Inferior parietal cortex (tissue), 1 donor: ENCODE measurements around the gene ALKBH5.
A peak's percentile ranks its signal among the peaks of the same experiment; 100 is the strongest.

Experiments used
- DNase-seq: peaks from one replicate; pipeline ENCODE4 v3.0.0-alpha.2; 2016; ENCODE audit errors: extremely low spot score

The ALKBH5 gene

GRCh38 chr17:18183334-18184142 is at the start of gene ALKBH5:
ALKBH5 (plus strand) TSS chr17:18183828; CDS start chr17:18184244, 416 bp downstream.
- DNase-seq = peak; percentile 98

- no peak for DNase-seq
These were observed 47.3 kb upstream of the ALKBH5 start for GRCh38 chr17:18136357-18136756.

- no peak for DNase-seq
These were observed 45.4 kb upstream of the ALKBH5 start for GRCh38 chr17:18138065-18138749.

- no peak for DNase-seq
These were observed 44.5 kb upstream of the ALKBH5 start for GRCh38 chr17:18139092-18139491.

DNA sequence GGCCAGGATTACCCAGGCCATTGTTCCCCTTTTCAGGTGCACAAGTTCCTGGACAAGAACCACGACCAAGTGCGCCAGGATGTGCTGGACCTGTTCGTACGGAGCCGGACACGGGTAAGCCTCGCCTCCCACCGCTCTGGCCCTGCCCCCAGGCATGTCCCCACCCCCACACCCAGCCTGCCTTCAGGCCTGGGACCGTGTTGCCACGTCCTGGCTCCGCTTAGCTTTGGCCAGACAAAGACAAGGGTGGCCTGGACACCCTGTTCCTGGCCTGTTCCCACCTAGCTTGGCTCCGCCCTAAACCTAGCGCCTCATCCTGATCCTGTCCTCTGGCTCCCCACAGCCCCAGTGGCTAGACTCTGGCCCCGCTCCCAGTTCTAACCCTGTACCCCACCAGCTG is 44.1 kb upstream of the ALKBH5 start:
- no peak for DNase-seq

DNA sequence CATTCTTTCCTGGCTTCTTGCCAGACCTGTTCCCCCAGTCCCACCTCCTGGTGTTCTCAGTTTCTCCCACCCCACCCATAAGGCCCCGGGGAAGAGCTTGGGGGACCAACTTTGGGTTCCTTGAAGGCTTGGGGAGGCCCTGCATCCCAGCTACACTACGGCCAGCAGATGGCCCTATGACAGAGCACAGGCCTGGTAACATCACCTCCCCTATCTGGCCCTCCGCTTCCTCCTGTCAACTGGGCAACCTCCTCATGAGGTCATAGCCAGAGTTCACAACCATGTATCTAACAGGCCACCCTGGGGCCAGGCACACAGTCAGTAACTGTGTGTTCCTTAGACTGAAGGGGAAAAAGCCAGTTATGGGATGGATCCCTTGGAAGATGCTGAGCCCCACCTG is 43.7 kb upstream of the ALKBH5 start:
- no peak for DNase-seq

DNA sequence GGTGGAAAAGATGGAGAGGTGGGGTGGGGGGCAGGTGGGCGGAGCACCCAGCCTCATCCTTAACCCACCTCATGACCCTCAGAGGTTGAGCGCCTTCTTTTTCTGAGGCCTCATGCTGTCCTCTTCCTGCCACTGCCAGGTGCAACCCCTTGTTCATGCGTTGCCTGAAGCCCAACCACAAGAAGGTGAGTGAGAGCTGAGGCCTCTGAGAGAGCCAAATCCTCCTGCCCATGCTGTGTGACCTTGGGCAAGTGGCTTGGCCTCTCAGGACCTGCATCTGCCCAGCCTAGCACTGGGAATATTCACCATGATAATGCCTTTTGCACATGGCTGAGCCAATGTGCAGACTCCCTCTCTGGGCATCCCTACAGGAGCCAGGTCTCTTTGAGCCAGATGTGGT is 43.0 kb upstream of the ALKBH5 start:
- no peak for DNase-seq

DNA sequence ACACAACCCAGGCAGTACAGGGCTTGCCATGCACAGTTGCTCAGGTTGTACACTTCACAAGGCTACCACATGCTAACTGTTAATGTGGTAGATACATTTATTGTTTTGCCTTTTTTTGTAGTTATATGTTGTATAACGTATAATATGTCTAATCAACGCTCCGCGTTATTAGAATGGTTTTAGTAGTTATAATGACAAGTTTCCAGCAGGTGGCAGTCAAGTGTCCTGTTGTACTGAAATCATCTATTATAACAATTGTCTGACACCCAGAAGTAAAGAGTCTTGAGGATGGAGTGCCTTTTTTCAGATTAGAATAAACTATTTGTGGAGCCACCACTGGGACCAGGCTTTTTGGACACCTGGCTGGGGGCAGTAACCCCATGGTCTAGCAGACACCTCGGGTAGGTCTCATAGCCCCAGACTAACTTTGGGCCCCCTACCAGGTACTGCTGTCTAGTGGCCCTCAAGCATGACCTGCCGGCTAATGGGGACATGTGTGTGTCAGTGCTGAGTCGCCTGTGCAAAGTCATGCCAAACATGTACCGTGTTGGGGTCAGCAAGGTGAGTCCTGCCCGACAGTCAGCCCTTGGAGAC is 42.3 kb upstream of the ALKBH5 start:
- peak; percentile 79 for DNase-seq

- DNase-seq = no peak
These were observed 41.2 kb upstream of the ALKBH5 start for GRCh38 chr17:18142417-18142816.

- no peak for DNase-seq
These were observed 40.3 kb upstream of the ALKBH5 start for GRCh38 chr17:18143044-18143936.

DNA sequence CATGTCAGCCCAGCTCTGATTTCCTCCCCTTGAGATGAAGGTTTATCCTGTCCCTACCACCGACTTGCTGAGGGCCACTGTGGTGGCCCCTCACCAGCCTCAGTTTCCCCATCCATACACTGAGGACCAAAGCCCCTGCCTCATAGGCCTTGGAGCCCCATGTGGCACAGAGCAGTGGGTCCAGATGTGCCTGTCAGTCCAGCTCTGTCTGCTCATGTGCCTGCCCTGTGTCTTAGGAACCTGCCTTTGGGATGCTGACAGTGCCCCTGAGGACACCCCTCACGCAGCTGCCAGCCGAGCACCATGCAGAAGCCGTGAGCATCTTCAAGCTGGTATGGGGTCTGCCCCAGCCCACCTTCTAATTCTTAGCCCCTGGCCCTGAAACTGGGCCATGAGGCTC is 39.4 kb upstream of the ALKBH5 start:
- DNase-seq = no peak

GRCh38 chr17:18144855-18145254 is 38.8 kb upstream of the ALKBH5 start:
- DNase-seq = no peak

DNA sequence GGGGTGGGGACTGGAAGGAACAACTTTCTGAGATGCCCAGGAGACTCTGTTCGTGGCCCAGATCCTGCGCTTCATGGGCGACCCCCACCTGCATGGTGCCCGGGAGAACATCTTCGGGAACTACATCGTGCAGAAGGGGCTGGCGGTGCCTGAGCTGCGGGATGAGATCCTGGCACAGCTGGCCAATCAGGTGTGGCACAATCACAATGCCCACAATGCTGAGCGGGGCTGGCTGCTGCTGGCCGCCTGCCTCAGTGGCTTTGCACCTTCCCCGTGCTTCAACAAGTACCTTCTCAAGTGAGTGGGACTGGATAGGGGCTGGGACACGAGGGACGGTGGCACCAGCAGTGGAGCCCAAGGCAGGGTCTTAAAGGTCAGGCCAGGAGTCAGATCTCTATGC is 37.8 kb upstream of the ALKBH5 start:
- no peak for DNase-seq

- DNase-seq = no peak
These were observed 37.4 kb upstream of the ALKBH5 start for GRCh38 chr17:18146259-18146658.

DNA sequence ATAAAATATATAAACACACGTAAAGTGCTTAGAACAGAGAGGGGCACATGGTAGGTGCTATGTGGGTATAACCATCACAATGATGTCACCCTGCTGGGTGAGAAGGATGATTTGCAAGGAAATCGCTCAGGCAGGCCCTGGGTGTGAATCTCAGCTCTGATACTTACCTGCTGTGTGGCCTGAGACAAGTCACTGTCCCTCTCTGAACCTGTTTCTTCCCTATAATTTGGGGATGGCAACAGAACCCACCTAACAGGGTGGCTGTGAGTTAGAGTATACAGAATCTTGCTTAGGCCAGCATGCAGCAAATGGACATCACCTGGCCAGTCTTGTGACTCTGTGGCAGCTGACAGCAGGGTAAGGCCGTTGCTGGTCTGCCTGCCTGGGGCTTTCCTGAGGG is 36.6 kb upstream of the ALKBH5 start:
- DNase-seq = no peak

GRCh38 chr17:18148586-18148985 is 35.0 kb upstream of the ALKBH5 start:
- DNase-seq = no peak

DNA sequence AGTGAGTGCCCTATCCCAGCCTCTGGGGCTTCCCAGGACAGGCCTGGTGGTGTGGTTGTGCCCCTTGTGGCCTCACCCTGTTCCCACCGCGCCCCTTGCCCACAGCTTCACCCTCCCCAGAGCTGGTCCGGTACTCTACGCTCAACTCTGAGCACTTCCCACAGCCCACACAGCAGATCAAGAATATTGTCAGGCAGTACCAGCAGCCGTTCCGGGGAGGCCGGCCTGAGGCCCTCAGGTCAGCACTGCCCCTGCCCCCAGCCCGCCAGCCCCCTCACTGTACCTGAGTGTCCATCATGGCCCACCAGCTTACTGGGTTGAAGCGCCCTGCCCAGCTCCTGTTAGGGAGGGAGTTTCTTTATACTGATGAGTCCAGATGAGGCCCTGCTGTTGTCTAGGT is 32.3 kb upstream of the ALKBH5 start:
- no peak for DNase-seq

DNA sequence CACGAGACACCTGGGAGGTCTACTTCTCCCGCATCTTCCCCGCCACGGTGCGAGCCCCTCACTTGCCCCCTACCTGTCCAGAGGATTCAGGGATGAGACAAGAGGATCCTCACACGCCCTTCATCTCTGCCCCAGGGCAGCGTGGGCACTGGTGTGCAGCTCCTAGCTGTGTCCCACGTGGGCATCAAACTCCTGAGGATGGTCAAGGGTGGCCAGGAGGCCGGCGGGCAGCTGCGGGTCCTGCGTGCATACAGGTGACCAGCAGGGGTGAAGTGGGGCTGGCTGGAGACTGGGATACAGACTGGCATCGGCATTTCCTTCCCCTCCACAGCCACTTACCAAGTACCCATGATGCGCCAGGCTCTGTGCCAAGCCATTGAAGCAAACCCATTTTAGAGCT is 28.4 kb upstream of the ALKBH5 start:
- DNase-seq = no peak

DNA sequence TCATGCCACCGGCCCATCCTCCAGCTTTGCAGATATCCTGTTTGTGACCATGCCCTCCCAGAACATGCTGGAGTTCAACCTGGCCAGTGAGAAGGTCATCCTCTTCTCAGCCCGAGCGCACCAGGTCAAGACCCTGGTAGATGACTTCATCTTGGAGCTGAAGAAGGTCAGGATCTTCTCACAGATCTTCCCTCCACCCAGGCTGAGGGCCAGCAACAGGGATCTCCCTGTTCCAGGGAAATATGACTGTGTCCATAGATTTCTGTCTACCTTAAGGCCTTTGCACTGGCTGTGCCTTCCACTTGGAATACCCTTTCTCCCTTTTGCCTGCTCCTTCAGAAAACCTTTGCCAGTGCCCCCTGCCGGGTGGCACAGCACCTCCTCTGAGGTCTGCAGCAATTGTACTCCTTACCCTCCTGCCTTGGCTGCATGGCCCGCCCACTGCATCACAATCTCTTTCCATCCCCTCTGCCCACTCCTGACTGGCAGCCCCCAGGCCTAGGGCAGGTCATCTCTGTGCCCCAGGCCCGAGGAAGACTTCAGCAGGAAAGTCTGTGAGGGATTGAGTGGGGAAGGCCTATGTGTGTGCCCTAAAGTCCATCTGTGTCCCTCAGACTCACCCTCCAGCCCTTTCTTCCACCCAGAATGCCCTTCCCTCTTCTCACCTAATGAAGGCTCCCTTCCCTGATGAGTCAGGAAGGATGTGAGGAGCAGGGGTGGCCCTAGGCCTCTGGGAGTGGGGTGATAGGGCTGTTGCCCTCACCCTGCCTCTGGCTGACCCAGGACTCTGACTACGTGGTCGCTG is 27.3 kb upstream of the ALKBH5 start:
- DNase-seq = no peak

DNA sequence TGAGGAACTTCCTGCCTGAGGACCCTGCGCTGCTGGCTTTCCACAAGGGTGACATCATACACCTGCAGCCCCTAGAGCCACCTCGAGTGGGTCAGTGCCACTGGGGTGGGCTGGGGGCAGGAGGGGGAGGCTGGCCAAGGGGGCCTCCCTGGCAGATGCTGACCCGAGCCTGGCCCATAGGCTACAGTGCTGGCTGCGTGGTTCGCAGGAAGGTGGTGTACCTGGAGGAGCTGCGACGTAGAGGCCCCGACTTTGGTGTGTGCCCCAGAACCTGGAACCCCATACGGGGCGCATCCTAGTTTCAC is 26.7 kb upstream of the ALKBH5 start:
- DNase-seq = no peak

GRCh38 chr17:18157354-18157985 is 26.2 kb upstream of the ALKBH5 start:
- DNase-seq = no peak
